K562 (cell line): ENCODE results near the gene ACTA2. TPM values are rescaled to one million over a fixed set of nuclear protein-coding genes. Genes with fewer than 3 reads are reported as not detected.

Experiments used
- ATAC-seq: fragments of 200-7000 bp; cut with Tn5 transposase; 3 replicates; pipeline ENCODE4 v1.9.1; 2020; ENCODE audit warnings: moderate library complexity
- BruUV-seq: library from RNA; stranded (reverse); fragments of 400-500 nt; replicated peaks from 2 replicates; lab custom pipeline; 2021; lab: Mats Ljungman, UMichigan
- CTCF ChIA-PET: fragments of 300-600 bp; formaldehyde crosslinking; extraction: SDS; loops from one replicate; lab custom pipeline; 2021; ENCODE audit warnings: low intra/inter-chr PET ratio; lab: Yijun Ruan, JAX
- POLR2A ChIA-PET: fragments of 300-600, 350-650 bp; sonication (Branson Sonifier 250); formaldehyde crosslinking; extraction: SDS; loops from one replicate; lab custom pipeline; 2021; ENCODE audit warnings: antibody characterized with exemption, inconsistent platforms; lab: Yijun Ruan, JAX
- DNase-seq, 4 experiments: peaks; one replicate each; pipeline versions ENCODE4 v3.0.0 to v3.0.0-alpha.2; 2011 to 2018; ENCODE audit warnings: low spot score in 3 of 4, mixed read lengths in 3 of 4; ENCODE audit errors: extremely low read depth in 1 of 4
- FAIRE-seq: peaks from 2 replicates; lab custom pipeline; 2011; peaks lifted over from hg19 to GRCh38; lab: Jason Lieb, UNC
- H2AFZ ChIP-seq: 2 replicates; pipeline ENCODE4 v1.6.0; 2011; ENCODE audit warnings: low read depth, low read length, control low read depth, inconsistent platforms
- H3K27ac ChIP-seq: fragments of 200-600 bp; 3 replicates; pipeline ENCODE4 v1.8.0; 2011; ENCODE audit warnings: low read depth, mild to moderate bottlenecking, control low read depth, inconsistent platforms, low read length, moderate library complexity, mixed read lengths; ENCODE audit errors: extremely low read depth
- H3K27me3 ChIP-seq, 2 experiments: fragments of 300-600 bp in 1 of 2; 2 replicates in 1 of 2; 3 replicates in 1 of 2; pipeline versions ENCODE4 v1.6.0 to v1.8.0; 2011; ENCODE audit warnings: inconsistent platforms in 2 of 2, low read length in 2 of 2, mild to moderate bottlenecking in 1 of 2, mixed read lengths in 1 of 2, moderate library complexity in 1 of 2; ENCODE audit not compliant: control insufficient read depth in 2 of 2, insufficient read depth in 2 of 2
- H3K36me3 ChIP-seq: fragments of 300-600 bp; 3 replicates; pipeline ENCODE4 v1.8.0; 2011; ENCODE audit warnings: mild to moderate bottlenecking, low read length, inconsistent platforms; ENCODE audit not compliant: control insufficient read depth, insufficient read depth
- H3K4me1 ChIP-seq, 2 experiments: fragments of 200-600 bp in 1 of 2; replicated peaks in 1 of 2; 2 replicates in 1 of 2; 3 replicates in 1 of 2; pipeline versions ENCODE4 v1.5.1 to v1.8.0; 2011; ENCODE audit warnings: inconsistent platforms in 2 of 2, low read length in 2 of 2, mild to moderate bottlenecking in 1 of 2, mixed read lengths in 1 of 2, moderate library complexity in 1 of 2; ENCODE audit not compliant: control insufficient read depth in 2 of 2, insufficient read depth in 2 of 2
- H3K4me2 ChIP-seq: 2 replicates; pipeline ENCODE4 v1.6.1; 2011; ENCODE audit warnings: low read length, control low read depth, inconsistent platforms, mixed read lengths; ENCODE audit not compliant: insufficient read depth
- H3K4me3 ChIP-seq: fragments of 200-600 bp; sonication (generic), shearing (Covaris generic); 2 replicates; pipeline ENCODE4 v1.5.1; 2016; ENCODE audit warnings: control low read depth, inconsistent platforms
- H3K79me2 ChIP-seq: fragments of 200-600 bp; 3 replicates; pipeline ENCODE4 v1.8.0; 2011; ENCODE audit warnings: low read length, inconsistent platforms; ENCODE audit not compliant: control insufficient read depth, insufficient read depth
- H3K9ac ChIP-seq, 2 experiments: 2 replicates each; pipeline versions ENCODE4 v1.6.0 to v1.6.1; 2011; ENCODE audit warnings: low read depth in 2 of 2, low read length in 2 of 2, control low read depth in 1 of 2, inconsistent platforms in 1 of 2, mild to moderate bottlenecking in 1 of 2, mixed read lengths in 1 of 2; ENCODE audit not compliant: insufficient read depth in 1 of 2
- H3K9me1 ChIP-seq: one replicate; pipeline ENCODE4 v1.6.0; 2011; ENCODE audit warnings: inconsistent platforms, mild to moderate bottlenecking, low read length, moderate library complexity; ENCODE audit not compliant: control insufficient read depth, insufficient read depth
- H3K9me3 ChIP-seq: replicated peaks from 2 replicates; pipeline ENCODE4 v1.5.1; 2011; ENCODE audit warnings: low read depth, low read length, inconsistent platforms; ENCODE audit not compliant: control insufficient read depth, insufficient read depth
- H4K20me1 ChIP-seq: replicated peaks from 2 replicates; pipeline ENCODE4 v1.6.1; 2011; ENCODE audit warnings: low read length, inconsistent platforms, mixed read lengths; ENCODE audit not compliant: control insufficient read depth, insufficient read depth
- ARID1B ChIP-seq: fragments of 450-650 bp; IDR thresholded peaks from 2 replicates; pipeline ENCODE4 v1.6.1; 2016; ENCODE audit warnings: antibody characterized with exemption, mild to moderate bottlenecking, inconsistent platforms
- CBX2 ChIP-seq: fragments of 200-600 bp; sonication (generic); IDR thresholded peaks from one replicate; pipeline ENCODE4 v1.6.1; 2012; ENCODE audit warnings: mild to moderate bottlenecking, low read length, inconsistent platforms; ENCODE audit not compliant: insufficient read depth, poor library complexity, severe bottlenecking
- CREBBP ChIP-seq: IDR thresholded peaks from one replicate; pipeline ENCODE4 v1.6.1; 2012; ENCODE audit warnings: low read depth, mild to moderate bottlenecking, control low read depth, inconsistent platforms, low read length
- DPF2 ChIP-seq: fragments of 450-650 bp; IDR thresholded peaks from 2 replicates; pipeline ENCODE4 v1.6.1; 2016
- HDAC2 ChIP-seq: fragments of 450-650 bp; IDR thresholded peaks from 2 replicates; pipeline ENCODE4 v1.6.1; 2016; ENCODE audit warnings: mild to moderate bottlenecking
- HOMEZ ChIP-seq: fragments of 250-450 bp; sonication (Bioruptor Pico); IDR thresholded peaks from 2 replicates; pipeline ENCODE4 v1.4.0; 2020; ENCODE audit warnings: mild to moderate bottlenecking, moderate library complexity
- KLF1 ChIP-seq: fragments of 450-650 bp; IDR thresholded peaks from 2 replicates; pipeline ENCODE4 v1.6.1; 2016; ENCODE audit warnings: missing genetic modification characterization, missing compliant biosample characterization
- MTF1 ChIP-seq: fragments of 250-450 bp; sonication (Bioruptor Pico); IDR thresholded peaks from 2 replicates; pipeline ENCODE4 v1.9.0; 2021; ENCODE audit warnings: moderate library complexity, mild to moderate bottlenecking, inconsistent platforms, borderline replicate concordance
- NUFIP1 ChIP-seq: fragments of 450-650 bp; IDR thresholded peaks from 2 replicates; pipeline ENCODE4 v1.6.1; 2018; ENCODE audit not compliant: partially characterized antibody
- PHB ChIP-seq: fragments of 250-450 bp; sonication (Bioruptor Pico); IDR thresholded peaks from 2 replicates; pipeline ENCODE4 v1.5.0; 2021
- PML ChIP-seq: IDR thresholded peaks from 2 replicates; pipeline ENCODE4 v1.6.1; 2012; ENCODE audit warnings: low read length, inconsistent platforms
- TAF15 ChIP-seq: fragments of 200-400 bp; formaldehyde crosslinking; IDR thresholded peaks from 2 replicates; pipeline ENCODE4 v1.6.1; 2017; ENCODE audit warnings: mild to moderate bottlenecking, low read depth, low read length, moderate library complexity
- XRCC5 ChIP-seq: fragments of 200-400 bp; formaldehyde crosslinking; IDR thresholded peaks from 2 replicates; pipeline ENCODE4 v1.6.1; 2017; ENCODE audit warnings: low read depth, mild to moderate bottlenecking, low read length
- ZBTB2 ChIP-seq: fragments of 450-650 bp; IDR thresholded peaks from 2 replicates; pipeline ENCODE4 v1.6.1; 2016; ENCODE audit warnings: antibody characterized with exemption
- ZBTB43 ChIP-seq: sonication (generic); formaldehyde crosslinking; IDR thresholded peaks from 2 replicates; pipeline ENCODE4 v1.8.0; 2023; ENCODE audit warnings: mild to moderate bottlenecking, missing genetic modification reagents
- ZNF133 ChIP-seq: fragments of 250-450 bp; sonication (Bioruptor Pico); IDR thresholded peaks from 2 replicates; pipeline ENCODE4 v1.4.0; 2020; ENCODE audit warnings: mild to moderate bottlenecking
- ZNF217 ChIP-seq: sonication (generic); formaldehyde crosslinking; IDR thresholded peaks from 2 replicates; pipeline ENCODE4 v1.8.0; 2022; ENCODE audit warnings: mild to moderate bottlenecking, missing genetic modification reagents
- ZNF431 ChIP-seq: sonication (generic); formaldehyde crosslinking; IDR thresholded peaks from 2 replicates; pipeline ENCODE4 v1.8.0; 2022; ENCODE audit warnings: mild to moderate bottlenecking, missing genetic modification reagents
- ZNF77 ChIP-seq: fragments of 250-450 bp; sonication (Bioruptor Pico); IDR thresholded peaks from 2 replicates; pipeline ENCODE4 v1.5.0; 2020
- WGBS: fragments of 100-300 bp; shearing (Covaris generic); methylation state at CpG from one replicate; pipeline ENCODE4 v1.1.6; 2016; ENCODE audit warnings: low coverage, mixed read lengths; ENCODE audit not compliant: insufficient coverage; ENCODE audit errors: missing lambda C conversion rate; 5-methylcytosine and 5-hydroxymethylcytosine counted together
- in situ Hi-C: fragments of 300-500 bp; cut with MboI; formaldehyde crosslinking; loops from 4 replicates; pipeline ENCODE4 v1.15.0; 2018; ENCODE audit warnings: inconsistent platforms, mixed read lengths
- intact Hi-C: fragments of 100-400 bp; cut with micrococcal nuclease; formaldehyde crosslinking; loops from 2 replicates; pipeline ENCODE4 v1.14.2; 2022
- polyA plus RNA-seq, 8 experiments: library from polyadenylated mRNA; depleted of rRNA in 4 of 8; stranded (reverse) in 5 of 8; unstranded in 3 of 8; fragments of >200 nt; fragmentation: Nextera tagmentation in 2 of 8; fragmentation: Illumina TruSeq in 1 of 8; extraction: Ambion mirVana in 2 of 8; extraction: Trizol in 1 of 8; gene quantifications; 2 replicates each; pipeline versions ENCODE4 v1.2.1 to v1.2.3, GENCODE V29; 2011 to 2014; ENCODE audit warnings: inconsistent platforms in 1 of 8, missing spikeins in 1 of 8
- total RNA-seq, 7 experiments: library from RNA; depleted of rRNA in 6 of 7; stranded (reverse); fragments of >200 nt in 6 of 7; fragmentation: Illumina TruSeq in 2 of 7; extraction: Trizol in 2 of 7; gene quantifications; 2 replicates each; pipeline versions ENCODE4 v1.2.1 to v1.2.3, GENCODE V29; 2011 to 2021; ENCODE audit warnings: low replicate concordance in 1 of 7

Gene ACTA2
- total and polyA plus RNA-seq, 9 of the 15 experiments (the other 6 are each of a cell fraction or from before 2014, with no cell fraction given) = 0.15 to 1.0 (median 0.38) TPM; not detected in 3

GRCh38 chr10:88911116-88911515, 41.5 kb downstream of the ACTA2 start:
- no peak for FAIRE-seq
- TF ChIP-seq NUFIP1 (no peak), HDAC2 (no peak), ZBTB2 (no peak), XRCC5 (no peak), ZNF217 (CRISPR knock-in tag) (no peak), HOMEZ (CRISPR knock-in tag) (no peak), ARID1B (no peak), TAF15 (no peak), PHB (CRISPR knock-in tag) (no peak), KLF1 (tag) (no peak), CREBBP (no peak), ZBTB43 (no peak), DPF2 (no peak), MTF1 (CRISPR knock-in tag) (no peak), CBX2 (no peak), ZNF77 (CRISPR knock-in tag) (no peak), ZNF431 (no peak), ZNF133 (CRISPR knock-in tag) (no peak), PML (no peak)

More at GRCh38 chr10:88911116-88911515, 41.5 kb downstream of the ACTA2 start:
- H4K20me1 ChIP-seq = no peaks in the 10 kb centered on the region
- H3K9ac ChIP-seq = no peak overlapping the region
- no peak overlapping the region for H2AFZ ChIP-seq
- in situ Hi-C loops = no loop called here
- 0% methylated on average over 1 of the region's 1 CpG for WGBS
- H3K9me1 ChIP-seq = no peaks in the 10 kb centered on the region
- no peak overlapping the region for H3K4me3 ChIP-seq
- intact Hi-C loops = no loop called here
- ChIA-PET POLR2A (no interaction called here), CTCF (no interaction called here)
- H3K27me3 ChIP-seq = no peaks in the 10 kb centered on the region
- DNase-seq (no peak), ATAC-seq (no peak)
- no peaks in the 10 kb centered on the region for H3K36me3 ChIP-seq
- BruUV-seq = no TSS peak
- no peaks in the 10 kb centered on the region for H3K4me1 ChIP-seq
- H3K27ac ChIP-seq = no peak overlapping the region
- no peak overlapping the region for H3K4me2 ChIP-seq
- H3K9me3 ChIP-seq = no peaks in the 10 kb centered on the region
- no peaks in the 10 kb centered on the region for H3K79me2 ChIP-seq
